ENCODE data around the gene RFX1.

- TF ChIP-seq POLR2A (IDR thresholded peaks at IDR 0.05; ENCODE audit: low read depth, low read length) (no peak), SPI1 (IDR thresholded peaks at IDR 0.05; ENCODE audit: low read depth, low read length) (no peak), POLR2AphosphoS5 (IDR thresholded peaks at IDR 0.05; ENCODE audit: low read depth, low read length) (no peak), TAF1 (IDR thresholded peaks at IDR 0.05; ENCODE audit: low read depth, low read length) (no peak), POU2F2 (IDR thresholded peaks at IDR 0.05; ENCODE audit: low read depth, low read length) (no peak)
These were observed 30.2 kb downstream of the RFX1 start for GRCh38 chr19:13975870-13976269.
